H9 (cell line): ENCODE measurements around the gene PRDM4. TPM values are rescaled to one million over a fixed set of nuclear protein-coding genes. Genes with fewer than 3 reads are reported as not detected.

ENCODE experiments used
- DNase-seq: peaks from one replicate; pipeline ENCODE4 v3.0.0-alpha.2; 2017
- H2AFZ ChIP-seq: one replicate; pipeline ENCODE4 v1.6.1; 2013; ENCODE audit warnings: mild to moderate bottlenecking, low read length, control low read depth, moderate library complexity
- H2AK5ac ChIP-seq: 2 replicates; pipeline ENCODE4 v1.6.1; 2013; ENCODE audit warnings: low read length, control low read depth, mixed read lengths; ENCODE audit not compliant: insufficient read length
- H2BK120ac ChIP-seq: one replicate; pipeline ENCODE4 v1.6.1; 2013; ENCODE audit warnings: low read depth, mild to moderate bottlenecking, low read length, control low read depth, inconsistent platforms; ENCODE audit not compliant: poor library complexity, severe bottlenecking
- H2BK12ac ChIP-seq: 2 replicates; pipeline ENCODE4 v1.6.1; 2013; ENCODE audit warnings: low read length, control low read depth, mixed read lengths, low read depth; ENCODE audit not compliant: insufficient read length
- H2BK15ac ChIP-seq: 2 replicates; pipeline ENCODE4 v1.6.1; 2013; ENCODE audit warnings: low read depth, low read length, control low read depth
- H2BK20ac ChIP-seq: one replicate; pipeline ENCODE4 v1.6.1; 2013; ENCODE audit warnings: low read depth, mild to moderate bottlenecking, low read length, control low read depth, inconsistent platforms; ENCODE audit not compliant: poor library complexity, severe bottlenecking
- H2BK5ac ChIP-seq: 2 replicates; pipeline ENCODE4 v1.6.1; 2013; ENCODE audit warnings: low read length, control low read depth, mixed read lengths; ENCODE audit not compliant: insufficient read length
- H3K14ac ChIP-seq: 2 replicates; pipeline ENCODE4 v1.6.1; 2013; ENCODE audit warnings: low read length, control low read depth; ENCODE audit not compliant: insufficient read depth
- H3K18ac ChIP-seq: 2 replicates; pipeline ENCODE4 v1.6.1; 2013; ENCODE audit warnings: low read depth, mild to moderate bottlenecking, mixed read lengths, low read length, control low read depth; ENCODE audit not compliant: insufficient read length
- H3K23ac ChIP-seq: 2 replicates; pipeline ENCODE4 v1.6.1; 2013; ENCODE audit warnings: low read length, control low read depth, mixed read lengths, low read depth; ENCODE audit not compliant: insufficient read length
- H3K23me2 ChIP-seq: 2 replicates; pipeline ENCODE4 v1.6.1; 2013; ENCODE audit warnings: low read depth, mild to moderate bottlenecking, mixed read lengths, low read length, control low read depth; ENCODE audit not compliant: insufficient read length, poor library complexity, severe bottlenecking
- H3K27ac ChIP-seq: 2 replicates; pipeline ENCODE4 v1.5.1; 2013; ENCODE audit warnings: low read length, control low read depth, mixed read lengths, low read depth; ENCODE audit not compliant: insufficient read length
- H3K27me3 ChIP-seq: 2 replicates; pipeline ENCODE4 v1.6.1; 2013; ENCODE audit warnings: low read length, control low read depth, inconsistent platforms; ENCODE audit not compliant: insufficient read depth
- H3K4ac ChIP-seq: 2 replicates; pipeline ENCODE4 v1.6.1; 2013; ENCODE audit warnings: low read depth, mild to moderate bottlenecking, control low read depth, inconsistent platforms, low read length, moderate library complexity
- H3K4me1 ChIP-seq: 2 replicates; pipeline ENCODE4 v1.6.1; 2013; ENCODE audit warnings: low read length, control low read depth, inconsistent platforms; ENCODE audit not compliant: insufficient read depth
- H3K4me2 ChIP-seq: 2 replicates; pipeline ENCODE4 v1.6.1; 2013; ENCODE audit warnings: low read length, control low read depth, mixed read lengths; ENCODE audit not compliant: insufficient read length, insufficient read depth
- H3K56ac ChIP-seq: 2 replicates; pipeline ENCODE4 v1.6.1; 2013; ENCODE audit warnings: low read depth, mild to moderate bottlenecking, mixed read lengths, low read length, control low read depth; ENCODE audit not compliant: insufficient read length
- H3K79me1 ChIP-seq: 2 replicates; pipeline ENCODE4 v1.6.1; 2013; ENCODE audit warnings: low read depth, mild to moderate bottlenecking, moderate library complexity, low read length, control low read depth, inconsistent platforms; ENCODE audit not compliant: insufficient read depth, poor library complexity, severe bottlenecking
- H3K79me2 ChIP-seq: 2 replicates; pipeline ENCODE4 v1.6.1; 2013; ENCODE audit warnings: low read length, control low read depth, inconsistent platforms; ENCODE audit not compliant: insufficient read depth
- H3K9ac ChIP-seq: 2 replicates; pipeline ENCODE4 v1.6.1; 2013; ENCODE audit warnings: low read length, control low read depth, mixed read lengths; ENCODE audit not compliant: insufficient read length; ENCODE audit errors: extremely low read depth
- H3K9me3 ChIP-seq: one replicate; pipeline ENCODE4 v1.6.1; 2013; ENCODE audit warnings: low read depth, low read length, inconsistent platforms; ENCODE audit not compliant: control insufficient read depth
- H3T11ph ChIP-seq: one replicate; pipeline ENCODE4 v1.6.1; 2013; ENCODE audit warnings: mild to moderate bottlenecking, low read length, control low read depth, inconsistent platforms
- H4K20me1 ChIP-seq: one replicate; pipeline ENCODE4 v1.6.1; 2013; ENCODE audit not compliant: control insufficient read depth, insufficient read length, insufficient read depth
- H4K5ac ChIP-seq: 2 replicates; pipeline ENCODE4 v1.6.1; 2013; ENCODE audit warnings: low read depth, mild to moderate bottlenecking, mixed read lengths, low read length, control low read depth; ENCODE audit not compliant: insufficient read length
- H4K8ac ChIP-seq: replicated peaks from 2 replicates; pipeline ENCODE4 v1.6.1; 2013; ENCODE audit warnings: low read length, control low read depth, mixed read lengths, low read depth; ENCODE audit not compliant: insufficient read length
- H4K91ac ChIP-seq: 2 replicates; pipeline ENCODE4 v1.6.1; 2013; ENCODE audit warnings: low read depth, mild to moderate bottlenecking, moderate library complexity, mixed read lengths, low read length, control low read depth; ENCODE audit not compliant: insufficient read length
- H3K27ac Mint-ChIP-seq, 3 experiments: 2 replicates in 2 of 3; 3 replicates in 1 of 3; pipeline ENCODE4 v1.8.0; 2020 to 2021; ENCODE audit warnings: mixed read lengths in 3 of 3, mild to moderate bottlenecking in 1 of 3, moderate library complexity in 1 of 3
- H3K27me3 Mint-ChIP-seq: 2 replicates; pipeline ENCODE4 v1.8.0; 2021; ENCODE audit warnings: low read depth, mild to moderate bottlenecking, moderate library complexity, mixed read lengths
- H3K36me3 Mint-ChIP-seq, 3 experiments: 2 replicates in 2 of 3; 3 replicates in 1 of 3; pipeline ENCODE4 v1.8.0; 2020 to 2021; ENCODE audit warnings: low read depth in 3 of 3, mixed read lengths in 3 of 3; ENCODE audit not compliant: insufficient read depth in 1 of 3
- H3K4me1 Mint-ChIP-seq, 2 experiments: 2 replicates each; pipeline ENCODE4 v1.8.0; 2020; ENCODE audit warnings: mixed read lengths in 2 of 2
- H3K4me3 Mint-ChIP-seq, 2 experiments: 2 replicates in 1 of 2; 3 replicates in 1 of 2; pipeline ENCODE4 v1.8.0; 2020 to 2021; ENCODE audit warnings: mild to moderate bottlenecking in 2 of 2, mixed read lengths in 2 of 2, moderate library complexity in 1 of 2
- H3K9me3 Mint-ChIP-seq, 2 experiments: 2 replicates in 1 of 2; 3 replicates in 1 of 2; pipeline ENCODE4 v1.8.0; 2020; ENCODE audit warnings: mild to moderate bottlenecking in 2 of 2, mixed read lengths in 2 of 2, moderate library complexity in 1 of 2
- CTCF ChIP-seq: fragments of 200-600 bp; sonication (generic); conservative IDR thresholded peaks from 3 replicates; pipeline ENCODE4 v1.8.0; 2021; ENCODE audit warnings: antibody characterized with exemption, mild to moderate bottlenecking
- WGBS: extraction: QIAGEN DNeasy Blood & Tissue Kit; methylation state at CpG from one replicate; pipeline ENCODE4 v1.1.7; 2013; ENCODE audit warnings: missing lambda C conversion rate, low lambda C conversion rate, mixed read lengths; ENCODE audit not compliant: insufficient read length; ENCODE audit errors: extremely low coverage; 5-methylcytosine and 5-hydroxymethylcytosine counted together
- total RNA-seq: library from RNA; stranded (reverse); gene quantifications from 2 replicates; pipeline ENCODE4 v1.2.1, GENCODE V29; 2021

The PRDM4 gene
- total RNA-seq, 1 experiment from 2014 or later, result 24.4 TPM

GRCh38 chr12:107794451-107794850 is 33.5 kb upstream of the PRDM4 start:
- Mint-ChIP-seq H3K4me1 (no peaks in the 10 kb centered on the region), H3K27me3 (peaks cover 33% of the 10 kb centered on the region), H3K4me3 (no peak overlapping the region), H3K36me3 (peaks cover 0 to 3% (median 2%) of the 10 kb centered on the region in 3 experiments; a peak in 2 of 7 replicates), H3K27ac (no peak overlapping the region), H3K9me3 (peaks cover 14 to 15% of the 10 kb centered on the region in 2 experiments; a peak in 4 of 5 replicates)
- Histone ChIP-seq H4K8ac (no peak overlapping the region), H3K79me1 (no peaks in the 10 kb centered on the region), H2BK12ac (no peak overlapping the region), H2BK20ac (no peak overlapping the region), H3K79me2 (no peaks in the 10 kb centered on the region), H3K9ac (no peak overlapping the region), H2BK5ac (no peak overlapping the region), H3K27ac (no peak overlapping the region), H3K4ac (no peak overlapping the region), H4K5ac (no peak overlapping the region), H3K23me2 (no peaks in the 10 kb centered on the region), H3T11ph (no peak overlapping the region), H3K9me3 (no peaks in the 10 kb centered on the region), H2AFZ (no peak overlapping the region), H2BK15ac (no peak overlapping the region), H4K20me1 (no peaks in the 10 kb centered on the region), H3K14ac (no peak overlapping the region), H3K56ac (no peak overlapping the region), H3K23ac (no peak overlapping the region), H3K4me2 (no peak overlapping the region), H3K18ac (no peak overlapping the region), H4K91ac (no peak overlapping the region), H2AK5ac (no peak overlapping the region), H2BK120ac (no peak overlapping the region), H3K27me3 (no peaks in the 10 kb centered on the region), H3K4me1 (no peaks in the 10 kb centered on the region)
- no CpG with 5 or more reads among the region's 3 CpGs for WGBS
- no peak for DNase-seq
- no peak for TF ChIP-seq CTCF
